G401 (cell line): ENCODE results near the gene VPS39. TPM values are rescaled to one million over a fixed set of nuclear protein-coding genes. Genes with fewer than 3 reads are reported as not detected.

Source experiments
- DNase-seq: peaks from one replicate; pipeline ENCODE4 v3.0.0-alpha.2; 2015; ENCODE audit warnings: low spot score
- in situ Hi-C: cut with HindIII; loops from 2 replicates; pipeline ENCODE4 v1.10.0; 2016; ENCODE audit warnings: low sequenced_read_pairs, mixed read lengths
- total RNA-seq: library from RNA; depleted of rRNA; stranded (reverse); fragments of >200 nt; shearing (Covaris generic); gene quantifications from 2 replicates; pipeline ENCODE4 v1.2.3, GENCODE V29; 2014

The VPS39 gene
- total RNA-seq, 1 experiment from 2014 or later = 17.7 TPM

- peak; percentile 62 for DNase-seq
- in situ Hi-C loops = no loop called here
These were observed 70.4 kb downstream of the VPS39 start for GRCh38 chr15:42137461-42138261.

GRCh38 chr15:42136513-42136912 is 71.6 kb downstream of the VPS39 start:
- in situ Hi-C loops = no loop called here
- DNase-seq = no peak

- DNase-seq = no peak
- in situ Hi-C loops = no loop called here
These were observed 72.8 kb downstream of the VPS39 start for GRCh38 chr15:42135351-42135750.

- no peak for DNase-seq
- in situ Hi-C loops = no loop called here
These were observed 73.4 kb downstream of the VPS39 start for GRCh38 chr15:42134617-42135245.

GRCh38 chr15:42133886-42134502 is 74.1 kb downstream of the VPS39 start:
- peak; percentile 13 for DNase-seq
- in situ Hi-C loops = no loop called here

- in situ Hi-C loops = no loop called here
- no peak for DNase-seq
These were observed 74.7 kb downstream of the VPS39 start for GRCh38 chr15:42133356-42133755.

GRCh38 chr15:42131826-42132806 is 76.0 kb downstream of the VPS39 start:
- in situ Hi-C loops = no loop called here
- peak; percentile 40 for DNase-seq

GRCh38 chr15:42131006-42131405 is 77.1 kb downstream of the VPS39 start:
- DNase-seq = no peak
- in situ Hi-C loops = no loop called here

- DNase-seq = no peak
- in situ Hi-C loops = no loop called here
These were observed 77.7 kb downstream of the VPS39 start for GRCh38 chr15:42130246-42130986.

GRCh38 chr15:42129364-42129763 is 78.7 kb downstream of the VPS39 start:
- in situ Hi-C loops = no loop called here
- DNase-seq = no peak

- DNase-seq = no peak
- in situ Hi-C loops = no loop called here
These were observed 79.6 kb downstream of the VPS39 start for GRCh38 chr15:42128476-42128875.

- DNase-seq = no peak
- in situ Hi-C loops = no loop called here
These were observed 84.6 kb downstream of the VPS39 start for GRCh38 chr15:42123546-42123945.

GRCh38 chr15:42121682-42122081 is 86.4 kb downstream of the VPS39 start:
- no peak for DNase-seq
- in situ Hi-C loops = no loop called here

- DNase-seq = no peak
- in situ Hi-C loops = no loop called here
These were observed 87.1 kb downstream of the VPS39 start for GRCh38 chr15:42121021-42121420.

GRCh38 chr15:42120285-42120684 is 87.8 kb downstream of the VPS39 start:
- in situ Hi-C loops = no loop called here
- DNase-seq = no peak

- no peak for DNase-seq
- in situ Hi-C loops = no loop called here
These were observed 88.7 kb downstream of the VPS39 start for GRCh38 chr15:42119446-42119760.

GRCh38 chr15:42118650-42119445 is 89.3 kb downstream of the VPS39 start:
- in situ Hi-C loops = no loop called here
- DNase-seq = no peak

- in situ Hi-C loops = no loop called here
- DNase-seq = no peak
These were observed 96.2 kb downstream of the VPS39 start for GRCh38 chr15:42111924-42112323.
